Measurements from ENCODE around the gene COL7A1. TPM values are rescaled to one million over a fixed set of nuclear protein-coding genes. Genes with fewer than 3 reads are reported as not detected.

COL7A1 gene
- polyA plus RNA-seq, 1 of the 3 experiments (the other 2 are of a cell fraction), result 10.8 TPM

- Histone ChIP-seq H3K9ac (no peak overlapping the region; the same call in 1 of the 2 replicates), H3K27ac (ENCODE audit: low read depth in 2 of 2, low read length in 1 of 2) (peak overlapping the region in 1 of 2 experiments; percentile 96; a peak in 2 of 4 replicates), H3K36me3 (replicated peaks in 1 of 2; ENCODE audit: control insufficient read depth in 1 of 2, insufficient read depth in 2 of 2, low read length in 1 of 2) (peaks cover 0 to 17% of the 10 kb centered on the region in 2 experiments), H4K20me1 (ENCODE audit: insufficient read depth) (no peaks in the 10 kb centered on the region), H3K9me2 (no peaks in the 10 kb centered on the region), H3K4me3 (ENCODE audit: low read depth in 2 of 2, low read length in 1 of 2) (peak overlapping the region in 1 of 2 experiments; percentile 31; a peak in 1 of 4 replicates), H3K27me3 (ENCODE audit: insufficient read depth) (no peaks in the 10 kb centered on the region), H3K4me2 (peak overlapping the region; percentile 82), H3K79me2 (ENCODE audit: insufficient read depth) (peaks cover 5% of the 10 kb centered on the region; the same call in 1 of the 2 replicates), H3K4me1 (ENCODE audit: control insufficient read depth in 1 of 2, insufficient read depth in 2 of 2, low read depth in 1 of 2, low read length in 1 of 2) (peaks cover 30 to 37% of the 10 kb centered on the region in 2 experiments; a peak in 3 of 4 replicates), H2AFZ (ENCODE audit: low read depth) (no peak overlapping the region), H3F3A (replicated peaks; ENCODE audit: insufficient read depth) (peaks cover 45% of the 10 kb centered on the region), H3K9me3 (no peaks in the 10 kb centered on the region)
- WGBS (ENCODE audit: low lambda C conversion rate), result 16% methylated on average over 3 of the region's 10 CpGs
- ChIA-PET CTCF (no interaction called here), POLR2A (interaction anchor here (0.6 kb wide), 1 partner anchor 427 kb away, joined by 3 read pairs; no protein-coding TSS in a partner anchor)
- TF ChIP-seq EP300 (IDR thresholded peaks at IDR 0.05; ENCODE audit: borderline replicate concordance in 1 of 2, low read depth in 1 of 2, low read length in 1 of 2) (0 out of 4 replicates have a peak, but pooled peaks of 1 of the 2 experiments have one; percentile 8), CHD2 (IDR thresholded peaks at IDR 0.05; ENCODE audit: low read length, partially characterized antibody) (peak; percentile 23), SIN3A (IDR thresholded peaks at IDR 0.05; ENCODE audit: borderline replicate concordance, low read depth, low read length) (no peak), PBX3 (IDR thresholded peaks at IDR 0.05) (peak; percentile 65), RFX5 (IDR thresholded peaks at IDR 0.05; ENCODE audit: low read length) (no peak), IRF3 (IDR thresholded peaks at IDR 0.05; ENCODE audit: low read depth, low read length) (no peak), FOSL2 (IDR thresholded peaks at IDR 0.05; ENCODE audit: borderline replicate concordance, low read depth) (peak; percentile 94; the same call in 1 of the 2 replicates), NFIC (IDR thresholded peaks at IDR 0.05; ENCODE audit: borderline replicate concordance) (peak; percentile 69), TCF12 (IDR thresholded peaks at IDR 0.05) (peak; percentile 49)
- TF ChIP-seq, protein P1, sequence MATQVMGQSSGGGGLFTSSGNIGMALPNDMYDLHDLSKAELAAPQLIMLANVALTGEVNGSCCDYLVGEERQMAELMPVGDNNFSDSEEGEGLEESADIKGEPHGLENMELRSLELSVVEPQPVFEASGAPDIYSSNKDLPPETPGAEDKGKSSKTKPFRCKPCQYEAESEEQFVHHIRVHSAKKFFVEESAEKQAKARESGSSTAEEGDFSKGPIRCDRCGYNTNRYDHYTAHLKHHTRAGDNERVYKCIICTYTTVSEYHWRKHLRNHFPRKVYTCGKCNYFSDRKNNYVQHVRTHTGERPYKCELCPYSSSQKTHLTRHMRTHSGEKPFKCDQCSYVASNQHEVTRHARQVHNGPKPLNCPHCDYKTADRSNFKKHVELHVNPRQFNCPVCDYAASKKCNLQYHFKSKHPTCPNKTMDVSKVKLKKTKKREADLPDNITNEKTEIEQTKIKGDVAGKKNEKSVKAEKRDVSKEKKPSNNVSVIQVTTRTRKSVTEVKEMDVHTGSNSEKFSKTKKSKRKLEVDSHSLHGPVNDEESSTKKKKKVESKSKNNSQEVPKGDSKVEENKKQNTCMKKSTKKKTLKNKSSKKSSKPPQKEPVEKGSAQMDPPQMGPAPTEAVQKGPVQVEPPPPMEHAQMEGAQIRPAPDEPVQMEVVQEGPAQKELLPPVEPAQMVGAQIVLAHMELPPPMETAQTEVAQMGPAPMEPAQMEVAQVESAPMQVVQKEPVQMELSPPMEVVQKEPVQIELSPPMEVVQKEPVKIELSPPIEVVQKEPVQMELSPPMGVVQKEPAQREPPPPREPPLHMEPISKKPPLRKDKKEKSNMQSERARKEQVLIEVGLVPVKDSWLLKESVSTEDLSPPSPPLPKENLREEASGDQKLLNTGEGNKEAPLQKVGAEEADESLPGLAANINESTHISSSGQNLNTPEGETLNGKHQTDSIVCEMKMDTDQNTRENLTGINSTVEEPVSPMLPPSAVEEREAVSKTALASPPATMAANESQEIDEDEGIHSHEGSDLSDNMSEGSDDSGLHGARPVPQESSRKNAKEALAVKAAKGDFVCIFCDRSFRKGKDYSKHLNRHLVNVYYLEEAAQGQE (IDR thresholded peaks at IDR 0.05; ENCODE audit: low read depth, low read length), result peak; percentile 38; the same call in 1 of the 2 replicates
- TF ChIP-seq, protein P2, sequence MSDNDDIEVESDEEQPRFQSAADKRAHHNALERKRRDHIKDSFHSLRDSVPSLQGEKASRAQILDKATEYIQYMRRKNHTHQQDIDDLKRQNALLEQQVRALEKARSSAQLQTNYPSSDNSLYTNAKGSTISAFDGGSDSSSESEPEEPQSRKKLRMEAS (IDR thresholded peaks at IDR 0.05; ENCODE audit: low read depth), result peak; percentile 38; the same call in 1 of the 2 replicates
- peak; percentile 72 for DNase-seq
Observed at GRCh38 chr3:48595526-48596121, 495 bp upstream of the COL7A1 start.

Measured in SK-N-SH (cell line).